GM23248 (cell line): ENCODE results near the gene UPF2.

Source experiments
- EZH2 ChIP-seq: fragments of 200-600 bp; sonication (generic); IDR thresholded peaks from 2 replicates; pipeline ENCODE4 v1.6.1; 2018; ENCODE audit warnings: antibody characterized with exemption, mild to moderate bottlenecking; ENCODE audit not compliant: insufficient read depth, poor library complexity, severe bottlenecking
- EZH2phosphoT487 ChIP-seq: fragments of 200-600 bp; sonication (generic); IDR thresholded peaks from 2 replicates; pipeline ENCODE4 v1.6.1; 2018; ENCODE audit warnings: antibody characterized with exemption, moderate library complexity, mild to moderate bottlenecking, low read depth; ENCODE audit not compliant: insufficient read depth

DNA sequence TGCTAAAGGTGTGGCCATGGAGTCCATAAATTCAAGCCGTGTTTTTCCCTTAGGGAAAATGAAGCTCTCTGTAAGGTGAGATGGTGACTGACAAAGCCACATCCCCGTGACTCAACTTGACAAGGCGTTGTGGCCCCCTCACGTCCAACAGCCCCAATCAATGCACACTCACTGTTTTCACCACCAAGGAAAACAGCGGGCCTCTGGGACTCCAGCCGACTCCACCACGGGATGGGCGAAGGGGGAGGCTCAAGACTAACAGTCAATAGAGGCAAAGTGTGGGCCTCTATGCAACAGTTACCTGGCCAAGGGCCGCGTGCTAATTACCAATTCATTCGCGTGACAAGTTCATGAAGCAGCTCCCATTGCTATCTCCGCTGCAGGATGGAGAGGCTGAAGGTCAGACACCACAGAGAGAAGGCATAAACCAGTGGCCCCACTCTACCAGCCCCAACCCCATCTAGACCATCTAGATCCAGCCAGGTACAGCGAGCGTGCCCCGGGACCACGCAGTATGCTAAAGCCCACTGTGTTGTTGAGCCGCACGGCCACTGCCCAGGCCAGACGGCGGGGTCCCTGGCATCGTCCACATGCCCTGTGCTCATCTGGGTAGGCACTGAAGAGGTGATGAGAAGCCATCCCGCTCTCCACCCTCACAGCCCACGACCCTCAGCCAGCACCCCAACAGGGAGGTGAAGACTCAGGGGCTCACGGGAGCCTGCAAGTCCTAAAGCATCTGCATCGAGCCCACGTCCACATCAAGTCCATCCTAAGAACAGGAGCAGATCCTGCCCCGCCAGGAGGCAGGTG is 143.3 kb downstream of the UPF2 start:
- TF ChIP-seq EZH2, result no peak
- no peak for TF ChIP-seq EZH2phosphoT487
